NT2/D1 (cell line): ENCODE measurements around the gene MTCP1.

Experiments used
- DNase-seq: peaks from one replicate; pipeline ENCODE4 v3.0.0-alpha.2; 2011; ENCODE audit warnings: low read depth, low spot score
- H3K27me3 ChIP-seq: 2 replicates; pipeline ENCODE4 v1.6.0; 2011; ENCODE audit warnings: mild to moderate bottlenecking; ENCODE audit not compliant: insufficient read length, insufficient read depth
- H3K36me3 ChIP-seq: 2 replicates; pipeline ENCODE4 v1.6.1; 2011; ENCODE audit warnings: mild to moderate bottlenecking, low read length, mixed read lengths; ENCODE audit not compliant: insufficient read depth, insufficient read length
- H3K4me1 ChIP-seq: 2 replicates; pipeline ENCODE4 v1.5.1; 2011; ENCODE audit not compliant: insufficient read depth, insufficient read length
- H3K4me3 ChIP-seq: 2 replicates; pipeline ENCODE4 v1.5.1; 2011; ENCODE audit warnings: low read depth; ENCODE audit not compliant: insufficient read length
- H3K9ac ChIP-seq: 2 replicates; pipeline ENCODE4 v1.6.0; 2011; ENCODE audit warnings: low read depth; ENCODE audit not compliant: insufficient read length
- H3K9me3 ChIP-seq: 2 replicates; pipeline ENCODE4 v1.5.1; 2011; ENCODE audit warnings: mild to moderate bottlenecking, low read length; ENCODE audit not compliant: insufficient read depth
- SUZ12 ChIP-seq: IDR thresholded peaks from 2 replicates; pipeline ENCODE4 v1.6.1; 2011; ENCODE audit not compliant: insufficient read length, insufficient read depth; ENCODE audit errors: extremely low read depth
- YY1 ChIP-seq: IDR thresholded peaks from 2 replicates; pipeline ENCODE4 v1.6.1; 2011; ENCODE audit not compliant: insufficient read length, insufficient read depth
- ZNF274 ChIP-seq: IDR thresholded peaks from 2 replicates; pipeline ENCODE4 v1.6.1; 2011; ENCODE audit warnings: mild to moderate bottlenecking, low read depth, low read length

Gene MTCP1

GRCh38 chrX:155052738-155053498 is 18.0 kb downstream of the MTCP1 start:
- no peak overlapping the region for H3K9ac ChIP-seq
- no peak for DNase-seq
- H3K27me3 ChIP-seq: no peaks in the 10 kb centered on the region
- no peaks in the 10 kb centered on the region for H3K4me1 ChIP-seq
- H3K4me3 ChIP-seq: no peak overlapping the region
- peaks cover 5% of the 10 kb centered on the region for H3K36me3 ChIP-seq
- H3K9me3 ChIP-seq: no peaks in the 10 kb centered on the region
- no peak for TF ChIP-seq ZNF274
- TF ChIP-seq SUZ12: no peak
- no peak for TF ChIP-seq YY1

- DNase-seq: no peak
Observed at GRCh38 chrX:155048977-155049619, 21.8 kb downstream of the MTCP1 start.

GRCh38 chrX:155046811-155047528 is 24.0 kb downstream of the MTCP1 start:
- DNase-seq: no peak
- no peaks in the 10 kb centered on the region for H3K9me3 ChIP-seq
- no peak overlapping the region for H3K9ac ChIP-seq
- H3K36me3 ChIP-seq: peaks cover 7% of the 10 kb centered on the region
- H3K27me3 ChIP-seq: no peaks in the 10 kb centered on the region
- no peak overlapping the region for H3K4me3 ChIP-seq
- no peak for TF ChIP-seq ZNF274
- TF ChIP-seq YY1: no peak
- no peak for TF ChIP-seq SUZ12
- H3K4me1 ChIP-seq: no peaks in the 10 kb centered on the region

More at GRCh38 chrX:155048977-155049619, 21.8 kb downstream of the MTCP1 start:
- Histone ChIP-seq H3K27me3 (no peaks in the 10 kb centered on the region), H3K4me3 (no peak overlapping the region), H3K9me3 (no peaks in the 10 kb centered on the region), H3K9ac (no peak overlapping the region), H3K36me3 (peaks cover 7% of the 10 kb centered on the region), H3K4me1 (no peaks in the 10 kb centered on the region)
- TF ChIP-seq SUZ12 (no peak), ZNF274 (no peak), YY1 (no peak)

- Histone ChIP-seq H3K27me3 (no peaks in the 10 kb centered on the region), H3K9me3 (no peaks in the 10 kb centered on the region), H3K4me3 (no peak overlapping the region), H3K4me1 (no peaks in the 10 kb centered on the region), H3K36me3 (peaks cover 7% of the 10 kb centered on the region), H3K9ac (no peak overlapping the region)
- DNase-seq: no peak
- TF ChIP-seq YY1: no peak
- no peak for TF ChIP-seq ZNF274
- TF ChIP-seq SUZ12: no peak
Observed at GRCh38 chrX:155046129-155046810, 24.7 kb downstream of the MTCP1 start.

- Histone ChIP-seq H3K9me3 (peaks cover 12% of the 10 kb centered on the region; the same call in 1 of the 2 replicates), H3K4me3 (no peak overlapping the region)
Observed at GRCh38 chrX:155035688-155036087, 35.2 kb downstream of the MTCP1 start.

GRCh38 chrX:155031657-155032056 is 39.3 kb downstream of the MTCP1 start:
- Histone ChIP-seq H3K36me3 (no peaks in the 10 kb centered on the region), H3K27me3 (no peaks in the 10 kb centered on the region), H3K9ac (no peak overlapping the region), H3K4me3 (no peak overlapping the region), H3K4me1 (no peaks in the 10 kb centered on the region), H3K9me3 (peaks cover 12% of the 10 kb centered on the region; the same call in 1 of the 2 replicates)
- TF ChIP-seq SUZ12 (no peak), YY1 (no peak), ZNF274 (no peak)
- DNase-seq: no peak

More at GRCh38 chrX:155035688-155036087, 35.2 kb downstream of the MTCP1 start:
- Histone ChIP-seq H3K36me3 (no peaks in the 10 kb centered on the region), H3K27me3 (no peaks in the 10 kb centered on the region), H3K4me1 (no peaks in the 10 kb centered on the region), H3K9ac (no peak overlapping the region)
- no peak for DNase-seq
- no peak for TF ChIP-seq SUZ12
- TF ChIP-seq ZNF274: no peak
- no peak for TF ChIP-seq YY1
